Inflammatory macrophage treated with lipopolysaccharide for 1 hour (primary cell): ENCODE data around the gene IGLL5.
"Not testable (repeated sequence)": the region's sequence is repeated elsewhere in the genome, so short reads cannot be mapped to it uniquely, and the experiment has no call there.

Source experiments
- DNase-seq, 2 donors: peaks; one replicate each; pipeline ENCODE4 v3.0.0-alpha.2; 2020 to 2022

IGLL5 gene

GRCh38 chr22:22916952-22917290 is 29.3 kb downstream of the IGLL5 start:
- DNase-seq, result no peak

DNA sequence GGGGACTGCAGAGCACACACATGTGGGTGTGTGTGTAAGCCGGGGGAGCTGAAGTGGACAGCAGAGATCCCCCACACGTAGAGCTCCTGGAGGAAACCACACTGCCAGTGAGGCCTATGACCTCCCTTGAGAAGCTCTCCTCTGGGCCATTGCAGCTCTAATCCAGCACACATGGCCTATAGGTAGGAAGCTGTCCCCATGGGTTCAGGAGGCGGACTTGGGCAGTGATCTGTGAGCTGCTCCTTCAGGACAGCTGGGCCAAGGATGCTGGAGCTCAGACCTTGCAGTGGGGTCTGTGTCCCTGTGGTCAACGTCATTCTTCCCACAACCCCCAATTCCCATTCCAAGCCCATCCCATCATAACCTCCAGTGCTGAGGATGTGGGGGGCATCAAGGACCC is 29.8 kb downstream of the IGLL5 start:
- no peak for DNase-seq

DNA sequence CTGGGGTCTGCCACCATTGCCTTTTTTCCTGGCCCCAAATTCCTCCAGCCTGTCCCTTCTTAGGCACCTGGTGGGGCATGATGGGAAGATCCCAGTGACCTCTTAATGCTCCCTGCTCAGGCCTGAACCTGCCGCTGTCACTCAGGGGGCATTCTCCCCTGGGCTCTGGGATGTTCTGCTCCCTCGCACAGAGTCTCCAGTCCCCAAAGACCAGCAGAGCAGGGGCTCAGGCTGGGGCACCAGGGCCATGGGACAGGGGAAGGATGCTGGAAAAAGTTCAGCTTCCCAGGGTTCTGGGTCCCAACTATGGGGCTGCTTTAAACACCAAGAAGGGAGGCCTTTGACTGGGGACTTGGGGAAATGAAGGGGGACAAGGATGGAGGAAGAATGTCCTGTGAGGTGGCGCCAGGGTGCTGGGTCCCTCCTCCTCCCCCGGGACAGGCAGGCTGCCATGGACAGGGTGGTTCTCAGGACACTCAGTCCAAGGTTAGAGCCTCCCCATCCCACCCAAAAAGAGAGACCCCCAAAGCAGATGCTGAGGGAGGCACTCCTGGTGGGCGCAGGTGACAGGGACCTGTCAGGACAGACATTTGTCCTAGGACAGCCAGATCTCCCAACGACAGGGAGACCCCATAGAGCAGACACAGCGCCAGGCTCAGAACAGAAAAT is 30.8 kb downstream of the IGLL5 start:
- no peak for DNase-seq

- no peak for DNase-seq
These were observed 31.4 kb downstream of the IGLL5 start for GRCh38 chr22:22919041-22919440.

DNA sequence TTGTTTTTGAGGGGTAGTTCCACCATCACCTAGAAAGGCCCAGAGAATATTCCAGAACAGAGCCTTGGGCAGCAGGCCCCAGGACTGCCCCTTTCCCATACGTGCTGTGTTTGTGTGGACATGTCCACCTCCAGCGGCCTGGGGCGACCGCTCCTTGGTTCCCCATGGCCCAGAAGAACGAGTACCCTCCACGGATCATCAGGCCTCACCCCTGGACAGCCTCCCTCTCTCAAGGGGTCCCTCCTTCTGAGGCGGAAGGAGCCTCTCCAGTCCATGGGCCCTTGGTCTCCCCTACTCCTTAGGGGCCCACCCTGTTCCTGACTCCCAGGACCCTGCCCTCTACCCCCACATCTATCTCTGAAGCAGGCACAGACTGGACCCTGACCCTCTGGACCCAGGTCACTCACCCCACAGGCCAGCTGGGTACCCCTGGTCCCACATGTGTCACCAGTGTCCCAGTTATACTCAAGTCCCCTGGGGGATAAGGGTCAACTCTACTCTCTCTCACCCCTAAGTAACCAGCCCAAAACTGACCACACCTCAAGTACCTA is 32.6 kb downstream of the IGLL5 start:
- DNase-seq, result no peak

GRCh38 chr22:22920910-22921550 is 33.4 kb downstream of the IGLL5 start:
- no peak for DNase-seq

GRCh38 chr22:22921575-22921974 is 34.0 kb downstream of the IGLL5 start:
- DNase-seq, result no peak

GRCh38 chr22:22922092-22922953 is 34.7 kb downstream of the IGLL5 start:
- DNase-seq, result not testable (repeated sequence)

DNA sequence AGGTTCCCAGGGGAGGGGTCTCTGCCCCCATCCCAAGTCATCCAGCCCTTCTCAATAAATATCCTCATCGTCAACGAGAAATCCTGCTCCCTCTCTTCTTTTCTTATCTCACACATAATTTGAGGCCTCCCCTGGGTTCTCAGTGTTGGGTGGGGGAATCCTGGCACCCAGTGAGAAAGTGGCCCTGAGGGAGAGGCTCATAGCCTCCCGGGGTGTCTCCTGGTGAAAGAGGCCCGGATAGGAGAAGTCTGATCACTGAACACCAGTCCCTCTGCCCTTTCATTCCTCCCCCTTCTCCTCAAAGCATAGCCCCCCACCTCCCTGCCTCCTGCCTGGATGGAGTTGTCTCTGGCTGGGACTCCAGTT is 35.3 kb downstream of the IGLL5 start:
- DNase-seq, result no peak

DNA sequence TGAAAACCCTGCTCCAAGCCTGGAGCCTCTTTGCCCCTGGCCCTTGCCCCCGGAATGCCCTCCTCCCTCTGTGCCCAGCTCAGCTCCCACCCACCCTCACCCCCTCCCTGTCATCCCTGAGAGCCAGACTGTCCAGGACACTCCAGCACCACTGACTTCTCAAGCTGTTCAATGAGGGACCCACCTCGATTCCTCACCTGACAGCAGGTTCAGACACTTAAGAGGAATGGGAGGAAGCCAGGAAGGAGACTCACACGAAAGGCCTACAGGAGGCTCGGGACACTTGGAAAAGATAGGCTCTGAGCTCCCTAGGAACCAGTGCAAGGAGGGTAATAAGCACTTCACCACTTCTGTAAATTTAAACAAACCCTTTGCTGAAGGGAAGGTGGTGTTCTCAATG is 35.8 kb downstream of the IGLL5 start:
- DNase-seq, result no peak

DNA sequence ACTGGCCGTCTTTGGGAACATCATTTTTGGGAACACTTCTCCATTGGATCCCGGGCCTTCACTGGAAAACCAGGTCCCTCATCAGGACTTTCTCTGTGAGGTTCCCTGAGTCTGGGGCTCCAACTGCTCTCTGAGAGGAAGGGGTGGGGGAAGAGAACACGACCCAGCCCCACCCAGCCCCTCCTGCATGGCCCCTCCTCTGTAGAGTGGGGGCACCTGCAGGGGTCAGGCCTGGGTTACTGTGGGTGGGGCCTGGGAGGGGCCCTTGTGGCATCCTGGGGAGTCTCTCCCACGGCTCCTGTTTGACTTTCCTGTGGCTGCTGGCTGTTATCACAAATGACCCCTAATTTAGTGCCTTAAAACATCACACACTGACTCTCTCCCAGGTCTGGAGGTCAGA is 36.3 kb downstream of the IGLL5 start:
- DNase-seq, result no peak

GRCh38 chr22:22924369-22925145 is 36.9 kb downstream of the IGLL5 start:
- no peak for DNase-seq

GRCh38 chr22:22925146-22925804 is 37.7 kb downstream of the IGLL5 start:
- no peak for DNase-seq

- no peak for DNase-seq
These were observed 38.3 kb downstream of the IGLL5 start for GRCh38 chr22:22925805-22926369.

GRCh38 chr22:22926370-22927195 is 39.0 kb downstream of the IGLL5 start:
- DNase-seq, result no peak

DNA sequence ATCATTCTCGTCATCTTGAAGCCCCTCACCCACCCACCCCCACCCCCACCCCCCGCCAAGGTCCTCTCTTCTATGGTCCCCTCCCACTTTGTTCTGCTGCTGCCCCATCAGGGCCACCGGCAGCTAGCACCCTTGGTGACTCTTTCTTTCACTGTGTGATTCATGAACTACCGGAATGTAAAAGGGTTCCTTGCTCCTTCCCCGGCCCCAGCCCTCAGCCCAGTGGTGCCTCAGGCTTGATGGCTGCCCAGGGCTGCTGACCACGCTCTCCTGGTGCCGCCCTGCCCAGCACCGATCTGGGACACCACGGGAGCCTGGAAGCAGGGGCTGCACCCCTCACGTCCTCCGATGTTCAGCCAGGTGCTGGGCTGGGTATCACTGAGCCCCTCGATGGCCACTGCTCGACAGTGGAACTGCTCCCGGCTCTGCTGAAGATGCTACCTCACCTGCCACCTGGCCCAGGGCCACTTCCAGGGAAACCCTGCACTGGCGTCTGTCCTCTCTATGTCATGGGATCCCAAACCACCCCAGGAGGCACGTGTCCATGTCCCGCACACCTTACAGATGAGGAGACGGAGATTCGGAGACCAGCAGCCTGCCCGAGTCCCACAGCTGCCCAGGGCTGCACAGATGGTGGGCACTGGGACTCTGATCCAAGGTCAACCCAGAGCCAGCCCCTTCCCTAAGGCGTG is 39.7 kb downstream of the IGLL5 start:
- DNase-seq, result no peak

DNA sequence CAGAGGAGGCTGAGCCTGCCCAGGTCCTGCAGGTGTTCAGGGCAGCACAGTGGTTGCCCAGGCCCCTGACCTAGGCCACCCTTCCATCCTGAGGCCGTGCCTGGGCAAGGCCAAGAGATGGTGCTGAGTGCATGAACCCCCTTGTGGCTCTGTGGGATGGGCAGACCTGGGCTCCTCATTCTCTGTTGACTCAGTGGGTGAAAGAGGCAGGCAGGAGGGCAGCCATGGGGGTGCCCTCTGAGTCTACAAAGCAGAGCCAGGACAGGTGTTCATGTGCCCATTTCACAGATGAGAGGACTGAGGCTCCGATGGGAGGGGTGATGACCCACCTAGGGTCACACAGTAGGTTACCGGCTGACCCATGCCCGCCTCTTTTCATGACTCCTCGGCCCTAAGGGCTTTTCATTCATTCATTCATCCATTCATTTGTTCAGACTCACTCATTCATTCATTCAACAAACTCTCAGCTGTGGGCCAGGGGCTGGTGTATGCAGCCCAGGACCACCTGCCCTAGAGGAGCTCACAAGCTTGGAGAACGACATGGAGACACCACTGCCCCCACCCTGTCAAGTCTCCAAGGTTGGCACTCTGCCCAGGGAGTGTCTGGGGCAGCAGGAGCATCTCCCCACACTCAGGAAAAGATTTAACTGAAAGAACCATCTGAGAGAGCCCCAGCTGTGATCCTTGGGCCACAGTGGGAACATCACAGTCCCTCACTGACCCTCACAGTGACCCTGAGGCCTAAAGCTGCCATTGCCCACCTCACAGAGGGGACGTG is 40.5 kb downstream of the IGLL5 start:
- DNase-seq, result no peak

DNA sequence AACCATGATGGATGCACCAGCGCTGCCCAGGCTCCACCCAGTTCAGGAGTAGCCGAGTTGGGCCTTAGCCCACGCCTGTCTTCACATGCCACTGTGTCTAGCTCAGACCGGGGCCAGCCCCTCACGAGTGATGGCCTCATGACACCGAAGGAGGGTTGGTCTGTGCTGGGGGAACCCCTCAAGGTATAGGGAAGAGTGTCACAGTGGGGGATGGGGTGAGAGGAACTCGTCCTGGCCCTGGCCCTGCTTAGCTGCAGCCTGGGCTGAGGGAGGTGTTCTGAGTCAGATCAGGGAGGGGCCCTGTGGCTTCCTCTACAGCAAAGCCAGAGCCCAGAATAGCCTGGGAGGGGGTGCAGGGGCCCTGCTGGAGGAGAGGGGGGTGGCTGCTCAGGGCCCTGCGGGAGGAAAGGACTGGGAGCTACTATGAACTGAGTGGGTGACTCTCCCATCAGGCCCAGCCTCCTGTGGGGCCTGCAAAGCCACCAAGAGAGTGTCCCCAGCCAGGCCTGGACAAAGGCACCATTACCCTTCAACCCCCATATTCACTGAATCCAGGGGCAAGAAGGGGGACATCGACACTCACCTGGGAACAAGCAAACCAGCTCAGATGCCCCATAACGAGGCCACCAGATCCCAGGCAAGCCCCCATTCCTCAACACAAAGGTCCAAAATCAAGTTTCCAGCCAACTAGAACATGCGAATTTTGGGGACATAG is 41.2 kb downstream of the IGLL5 start:
- DNase-seq, result peak; percentile 87 to 96
